Measurements from ENCODE around the gene MPND.

MPND gene

DNA sequence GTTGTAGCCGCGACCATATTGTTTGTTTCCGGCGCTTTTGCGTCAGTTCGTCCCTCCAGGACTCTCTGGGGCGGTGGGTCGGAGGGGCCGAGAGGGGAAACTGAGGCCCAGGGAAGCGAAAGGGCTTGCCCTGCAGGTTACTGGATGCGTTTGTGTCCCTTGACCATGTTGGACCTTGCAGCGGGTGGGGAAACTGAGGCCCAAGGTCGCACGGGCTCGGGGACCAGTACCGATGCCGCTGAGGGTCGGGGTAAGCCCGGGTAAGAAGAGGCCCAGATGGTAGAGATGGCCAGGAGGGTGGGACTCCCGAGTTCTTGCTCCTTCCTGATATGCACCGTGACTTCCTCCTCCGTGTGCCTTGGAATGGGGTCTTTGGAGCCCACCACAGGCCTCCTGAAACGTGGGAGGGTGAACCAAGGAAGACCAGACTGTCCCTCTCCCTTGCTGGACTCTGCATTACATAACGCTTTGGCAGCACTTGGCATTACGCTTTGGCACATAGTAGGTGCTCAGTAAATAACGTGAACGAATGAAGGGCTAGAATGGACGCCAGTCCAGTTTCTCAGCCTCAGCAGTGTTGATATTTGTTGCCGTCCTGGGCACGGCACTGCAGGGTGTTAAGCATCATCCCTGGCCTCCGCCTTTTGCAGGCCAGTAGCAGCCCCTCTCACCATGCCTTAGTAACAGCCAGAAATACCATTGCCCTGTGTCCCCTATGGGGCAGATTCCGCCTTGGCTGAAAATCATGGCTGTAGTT is 59.8 kb downstream of the MPND start:
- no peak for DNase-seq (ENCODE audit: low spot score)

- DNase-seq (ENCODE audit: low spot score), result no peak
These were observed 62.6 kb downstream of the MPND start for GRCh38 chr19:4405977-4406376.

DNA sequence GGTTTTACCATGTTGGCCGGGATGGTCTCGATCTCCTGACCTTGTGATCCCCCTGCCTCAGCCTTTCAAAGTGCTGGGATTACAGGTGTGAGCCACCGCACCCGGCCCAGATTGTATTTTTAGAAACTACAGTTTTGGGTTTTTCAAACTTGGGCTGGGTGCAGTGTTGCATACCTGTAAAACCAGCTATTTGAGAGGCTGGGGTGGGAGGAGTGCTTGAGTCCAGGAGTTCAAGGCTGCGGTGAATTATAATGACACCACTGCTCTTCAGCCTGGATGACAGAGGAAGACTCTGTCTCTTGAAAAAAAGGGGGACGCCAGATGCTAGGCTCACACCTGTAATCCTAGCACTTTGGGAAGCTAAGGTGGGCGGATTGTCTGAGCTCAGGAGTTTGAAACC is 63.3 kb downstream of the MPND start:
- DNase-seq (ENCODE audit: low spot score), result no peak

GRCh38 chr19:4409123-4409933 is 66.0 kb downstream of the MPND start:
- no peak for DNase-seq (ENCODE audit: low spot score)

All from cerebellar cortex (tissue), 1 donor.